HG02884 (cell line): ENCODE measurements around the gene NMNAT2.
"Not testable (repeated sequence)": the region's sequence is repeated elsewhere in the genome, so short reads cannot be mapped to it uniquely, and the experiment has no call there.

Experiments used
- ATAC-seq: cut with Tn5 transposase; IDR thresholded peaks from one replicate; pipeline ENCODE4 v1.9.1; 2021; ENCODE audit warnings: mild to moderate bottlenecking, moderate library complexity; ENCODE audit not compliant: unreplicated experiment

The NMNAT2 gene

DNA sequence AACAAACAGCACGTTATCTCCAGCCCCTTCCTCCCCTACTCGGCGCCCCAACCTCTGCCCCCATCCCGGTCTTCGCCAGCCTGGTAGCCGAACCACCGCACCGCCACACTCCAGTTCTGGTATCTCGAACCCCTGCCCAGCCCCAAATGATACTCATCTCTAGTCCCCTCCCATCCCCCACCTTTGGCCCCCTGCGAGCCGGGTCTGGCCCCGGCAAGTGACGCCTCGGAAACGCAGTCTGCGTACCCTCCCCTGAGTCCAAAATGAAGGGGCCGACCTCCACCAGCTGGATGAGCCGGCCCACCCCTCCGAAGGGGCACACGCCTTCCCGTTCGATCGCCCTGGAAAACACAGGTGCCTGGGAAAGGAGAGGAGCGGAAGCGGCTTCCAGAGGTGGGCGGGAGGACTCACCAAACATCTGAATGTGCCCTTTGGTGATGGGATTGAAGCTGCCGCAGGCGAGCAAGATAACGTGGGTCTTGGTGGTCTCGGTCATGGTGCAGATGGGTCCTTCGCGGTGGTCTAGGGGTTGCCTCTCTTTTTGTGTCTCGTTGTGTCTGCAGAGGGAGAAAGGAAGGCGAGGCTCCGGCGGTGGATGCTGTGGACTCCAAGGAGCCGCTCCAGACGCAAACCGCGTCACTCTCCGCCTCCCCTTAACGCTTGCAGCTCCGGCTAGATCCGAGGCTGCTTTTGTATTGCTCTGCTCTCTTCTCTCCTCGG lies at the start of gene NMNAT2:
Gene NMNAT2, minus strand, starts transcription at position 609 of the 720 bp plus-strand sequence. Its CDS starts 113 bp downstream, at position 496.
- ATAC-seq: no peak

DNA sequence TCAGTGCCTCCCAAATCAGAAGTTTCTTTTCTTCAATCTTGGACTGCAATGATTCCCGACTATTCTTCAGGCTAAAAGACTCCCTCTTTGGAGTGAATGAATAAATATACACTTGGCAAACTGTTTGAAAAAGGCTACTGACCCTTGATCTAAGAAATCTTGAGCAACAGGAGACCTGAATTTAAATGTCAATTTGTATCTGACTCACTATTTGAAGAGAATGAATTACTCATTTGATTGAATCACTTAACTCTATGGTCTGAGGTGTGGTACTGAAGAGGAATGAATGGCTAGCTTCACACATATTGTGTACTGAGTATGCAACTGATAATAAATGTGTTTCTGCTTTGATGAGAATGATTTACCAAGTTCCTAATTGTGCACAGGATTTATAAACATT lies 49.5 kb upstream of the NMNAT2 start:
- no peak for ATAC-seq

DNA sequence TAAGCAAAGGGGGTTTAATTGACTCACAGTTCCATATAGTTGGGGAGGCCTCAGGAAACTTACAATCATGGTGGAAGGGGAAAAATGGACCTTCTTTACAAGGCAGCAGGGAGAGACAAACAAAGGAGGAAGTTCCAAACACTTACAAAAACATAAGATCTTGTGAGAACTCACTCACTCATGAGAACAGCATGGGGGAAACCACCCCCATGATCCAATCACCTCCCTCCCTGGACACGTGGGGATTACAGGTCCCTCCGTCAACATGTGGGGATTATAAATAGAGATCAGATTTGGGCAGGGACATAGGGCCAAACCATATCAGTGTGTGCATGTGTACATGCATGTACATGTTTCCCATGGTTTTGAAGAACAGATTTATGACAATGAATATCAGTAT lies 48.6 kb upstream of the NMNAT2 start:
- ATAC-seq: no peak

DNA sequence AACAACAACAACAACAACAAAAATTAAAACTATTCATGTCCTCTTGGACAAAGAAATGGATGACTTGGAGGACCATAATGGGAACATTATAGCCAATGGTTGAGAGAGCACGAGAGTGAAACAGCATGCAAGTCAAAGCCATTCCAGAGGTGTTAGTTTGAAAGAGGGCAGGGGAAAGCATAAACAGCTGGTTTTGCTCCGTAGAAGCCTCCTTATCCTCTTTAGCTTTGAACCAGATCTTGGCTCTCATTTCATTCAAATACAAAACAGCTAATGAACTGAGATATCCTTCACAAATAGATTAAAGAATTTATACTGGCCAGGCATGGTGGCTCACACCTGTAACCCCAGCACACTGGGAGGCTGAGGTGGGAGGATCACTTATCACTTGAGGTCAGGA lies 45.4 kb upstream of the NMNAT2 start:
- no peak for ATAC-seq

DNA sequence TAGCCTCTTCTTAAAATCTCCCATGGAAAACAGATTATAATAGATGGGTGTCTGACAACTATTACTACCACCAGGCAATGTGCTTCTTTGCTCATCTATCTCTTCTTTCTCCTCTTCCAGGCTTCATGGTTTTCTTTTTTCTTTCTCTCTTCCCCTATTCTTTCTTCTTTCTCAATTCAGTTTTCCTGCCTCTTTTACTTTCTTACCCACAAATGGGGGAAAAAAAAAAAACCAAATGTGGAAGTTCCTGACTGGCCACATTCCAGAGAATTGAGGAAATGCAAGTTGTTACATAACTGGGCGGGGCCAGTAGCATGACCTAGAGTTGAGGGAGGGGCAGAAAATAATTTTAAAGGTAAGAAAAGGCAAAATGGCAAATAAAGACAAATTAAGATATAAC lies 43.2 kb upstream of the NMNAT2 start:
- no peak for ATAC-seq

DNA sequence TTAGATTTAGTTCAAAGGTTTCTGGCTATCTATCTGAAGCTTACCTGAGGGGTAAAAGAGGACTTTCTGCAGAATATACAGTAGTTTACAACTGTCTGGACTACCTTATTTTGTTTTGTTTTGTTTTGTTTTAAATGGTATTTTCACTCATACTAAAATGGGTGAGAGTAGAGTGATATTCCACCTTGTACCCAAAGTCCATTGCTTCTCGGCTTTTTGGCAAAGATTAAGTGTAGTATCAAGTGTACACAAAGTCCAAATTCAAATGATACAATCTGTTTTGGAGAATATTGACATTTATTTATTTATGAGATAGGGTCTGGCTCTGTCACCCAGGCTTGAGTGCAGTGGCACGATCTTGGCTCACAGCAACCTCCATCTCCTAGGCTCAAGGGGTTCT lies 42.4 kb upstream of the NMNAT2 start:
- ATAC-seq: no peak

DNA sequence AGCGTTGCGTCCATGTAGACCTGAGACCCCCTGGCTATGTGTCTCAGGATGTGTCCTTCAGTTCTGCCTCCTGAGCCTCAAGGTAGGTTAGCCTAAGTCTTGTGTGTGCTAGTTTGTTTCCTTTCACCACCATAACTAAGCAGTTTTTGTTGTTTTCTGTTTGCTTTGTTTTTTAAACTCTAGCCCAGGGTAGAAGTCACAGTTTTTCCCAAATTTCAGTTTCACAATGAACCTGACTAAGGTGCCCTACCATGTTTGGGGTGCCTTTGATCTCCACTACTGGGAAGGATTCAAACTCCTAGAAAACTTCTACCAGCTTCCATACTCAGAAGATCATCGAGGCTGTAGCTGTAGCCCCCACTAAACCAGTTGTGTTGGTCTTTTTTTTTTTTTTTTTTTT lies 39.3 kb upstream of the NMNAT2 start:
- no peak for ATAC-seq

DNA sequence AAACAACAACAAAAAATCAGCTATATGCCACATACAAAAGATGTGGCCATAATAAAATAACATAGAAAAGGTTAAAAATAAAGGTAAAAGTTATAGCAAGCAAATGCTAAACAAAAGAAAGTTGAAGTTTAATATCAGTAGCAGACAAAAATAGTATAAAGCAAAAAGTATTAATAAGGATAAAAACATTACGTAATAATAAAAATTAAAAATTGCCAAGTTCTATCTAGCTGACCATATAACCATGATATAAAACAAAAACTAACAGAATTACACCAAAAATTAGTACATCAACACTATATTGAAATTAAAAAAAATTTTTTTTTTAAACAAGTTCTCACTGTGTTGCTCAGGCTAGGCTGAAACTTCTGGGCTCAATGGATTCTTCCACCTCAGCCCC lies 38.6 kb upstream of the NMNAT2 start:
- no peak for ATAC-seq

DNA sequence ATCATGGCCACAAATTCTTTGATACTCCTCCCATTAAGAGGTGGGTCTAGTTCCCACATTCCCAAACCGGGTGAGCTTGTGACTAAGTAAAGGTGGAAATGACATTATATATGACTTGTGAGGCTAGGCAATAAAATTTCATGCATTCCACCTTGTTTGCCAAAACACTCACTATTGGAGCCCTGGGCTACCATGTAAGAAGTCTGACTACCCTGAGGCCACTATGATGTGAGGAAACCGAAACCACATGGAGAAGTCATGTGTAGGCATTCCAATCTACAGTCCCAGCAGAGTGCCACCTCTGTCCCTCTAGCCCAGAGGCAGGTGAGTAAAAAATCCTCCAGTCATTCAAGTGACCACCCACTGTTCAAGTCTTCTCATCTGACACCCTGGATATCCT lies 36.2 kb upstream of the NMNAT2 start:
- no peak for ATAC-seq

DNA sequence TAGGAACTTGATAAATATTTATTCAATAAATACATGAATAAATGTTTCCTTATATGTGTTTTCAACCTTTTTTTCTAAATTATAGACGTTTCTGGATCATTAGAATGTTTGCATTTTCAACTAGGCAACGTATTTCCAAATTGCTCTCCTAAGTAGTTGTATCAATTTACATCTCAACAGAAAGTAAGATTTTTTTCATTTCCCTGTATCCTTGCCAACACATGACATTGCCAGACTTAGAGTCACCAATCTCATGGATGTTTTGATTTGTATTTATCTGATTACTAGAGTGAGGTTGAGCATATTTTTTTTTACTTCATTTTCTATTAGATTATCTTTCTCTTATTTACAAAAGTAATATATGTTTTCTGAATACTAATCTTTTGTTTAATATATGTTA lies 31.9 kb upstream of the NMNAT2 start:
- no peak for ATAC-seq

- no peak for ATAC-seq
Observed at GRCh38 chr1:183449223-183449770, 31.1 kb upstream of the NMNAT2 start.

DNA sequence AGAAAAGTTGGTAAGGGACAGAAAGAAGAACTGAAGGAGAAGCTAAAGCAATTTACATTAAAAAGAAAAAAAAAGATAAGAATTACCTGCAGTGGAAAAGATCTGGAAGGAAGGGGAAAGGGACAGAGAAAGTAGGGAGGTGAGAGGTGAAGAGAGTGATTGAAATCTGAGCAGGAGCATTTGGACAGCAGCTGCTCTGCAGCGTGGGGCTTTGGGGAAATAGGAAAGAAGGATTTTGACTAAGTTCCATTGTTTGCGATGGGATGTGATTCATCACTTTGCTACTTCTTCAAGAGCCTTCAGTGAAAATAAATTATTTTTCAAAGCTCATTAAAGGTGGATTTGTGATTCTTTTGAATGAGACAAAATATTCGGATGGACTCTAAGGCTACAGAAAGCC lies 26.1 kb upstream of the NMNAT2 start:
- ATAC-seq: no peak

- no peak for ATAC-seq
Observed at GRCh38 chr1:183443466-183443865, 25.3 kb upstream of the NMNAT2 start.

DNA sequence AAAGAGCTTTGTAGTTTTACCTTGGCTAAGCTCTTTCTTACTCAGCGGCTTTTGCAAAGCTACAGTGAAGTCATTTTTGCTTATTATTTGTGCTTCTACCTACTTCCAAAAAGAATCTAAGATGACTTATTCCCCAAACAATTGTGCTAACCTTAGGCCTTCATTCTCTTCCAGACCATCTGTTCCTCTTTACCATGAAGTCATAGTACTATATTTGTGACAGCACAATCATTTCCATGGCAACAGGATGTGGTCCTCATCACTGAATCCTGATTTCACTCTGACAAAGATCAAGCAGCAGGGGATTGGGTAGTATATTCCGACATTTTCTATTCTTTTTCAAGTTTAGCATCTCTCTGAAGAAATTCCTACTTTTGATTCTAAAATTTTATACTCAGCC lies 24.8 kb upstream of the NMNAT2 start:
- no peak for ATAC-seq

DNA sequence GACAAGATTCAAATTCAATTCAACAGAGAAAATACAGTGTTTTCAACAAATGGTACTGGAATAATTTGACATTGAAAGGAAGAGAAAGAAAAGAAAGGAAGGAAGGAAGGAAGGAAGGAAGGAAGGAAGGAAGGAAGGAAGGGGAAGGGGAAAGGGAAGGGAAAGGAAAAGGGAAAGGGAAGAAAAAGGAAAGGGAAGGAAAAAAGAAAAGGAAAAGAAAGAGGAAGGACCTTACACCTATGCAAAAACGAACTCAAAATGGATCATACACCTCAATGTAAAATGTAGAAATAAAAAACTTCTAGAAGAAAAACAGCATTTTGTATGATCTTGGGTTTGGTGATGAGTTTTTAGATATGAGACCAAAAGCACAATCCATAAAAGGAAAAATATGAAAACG lies 19.9 kb upstream of the NMNAT2 start:
- no peak for ATAC-seq

- no peak for ATAC-seq
Observed at GRCh38 chr1:183435497-183435896, 17.3 kb upstream of the NMNAT2 start.

DNA sequence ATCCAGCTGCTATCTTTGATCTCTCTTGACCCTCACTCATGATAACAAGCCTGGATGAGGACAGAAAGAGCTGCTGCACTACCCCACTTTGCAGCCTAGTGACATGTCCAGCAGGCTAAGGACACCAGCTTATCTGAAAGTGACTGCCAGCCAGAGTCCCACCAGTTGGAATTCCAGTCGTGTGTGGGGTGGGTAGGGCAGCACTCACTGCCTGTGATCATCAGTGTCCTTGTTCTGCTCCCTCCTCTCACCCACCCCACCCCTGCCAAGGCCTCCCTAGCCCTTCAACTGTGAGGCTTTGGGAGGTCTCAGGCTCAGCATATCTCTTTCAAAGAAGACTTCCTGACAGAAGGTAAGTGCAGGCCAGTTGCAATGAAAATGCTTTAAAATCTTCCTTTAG lies 15.5 kb upstream of the NMNAT2 start:
- ATAC-seq: no peak

DNA sequence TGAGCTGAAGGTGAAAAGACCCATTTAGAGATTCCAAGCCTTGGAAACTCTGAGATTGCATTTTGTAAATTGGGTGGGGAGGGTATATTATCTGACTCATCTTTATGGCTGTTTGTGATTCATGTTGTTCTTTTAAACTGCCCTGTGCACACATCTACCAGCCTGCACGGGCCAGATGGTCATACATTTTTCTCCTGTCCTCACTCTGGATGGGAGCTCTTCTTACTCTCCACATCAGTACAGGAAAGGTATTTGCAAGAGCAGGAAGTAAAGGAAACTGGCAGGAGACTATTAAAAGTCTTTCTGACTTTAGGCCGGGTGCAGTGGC lies 14.3 kb upstream of the NMNAT2 start:
- no peak for ATAC-seq

GRCh38 chr1:183431840-183432547 lies 13.8 kb upstream of the NMNAT2 start:
- ATAC-seq: no peak

DNA sequence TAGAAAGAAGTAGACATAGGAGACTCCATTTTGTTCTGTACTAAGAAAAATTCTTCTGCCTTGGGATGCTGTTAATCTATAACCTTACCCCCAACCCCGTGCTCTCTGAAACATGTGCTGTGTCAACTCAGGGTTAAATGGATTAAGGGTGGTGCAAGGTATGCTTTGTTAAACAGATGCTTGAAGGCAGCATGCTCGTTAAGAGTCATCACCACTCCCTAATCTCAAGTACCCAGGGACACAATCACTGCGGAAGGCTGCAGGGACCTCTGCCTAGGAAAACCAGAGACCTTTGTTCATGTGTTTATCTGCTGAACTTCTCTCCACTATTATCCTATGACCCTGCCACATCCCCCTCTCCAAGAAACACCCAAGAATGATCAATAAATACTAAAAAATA lies 9.4 kb upstream of the NMNAT2 start:
- not testable (repeated sequence) for ATAC-seq

DNA sequence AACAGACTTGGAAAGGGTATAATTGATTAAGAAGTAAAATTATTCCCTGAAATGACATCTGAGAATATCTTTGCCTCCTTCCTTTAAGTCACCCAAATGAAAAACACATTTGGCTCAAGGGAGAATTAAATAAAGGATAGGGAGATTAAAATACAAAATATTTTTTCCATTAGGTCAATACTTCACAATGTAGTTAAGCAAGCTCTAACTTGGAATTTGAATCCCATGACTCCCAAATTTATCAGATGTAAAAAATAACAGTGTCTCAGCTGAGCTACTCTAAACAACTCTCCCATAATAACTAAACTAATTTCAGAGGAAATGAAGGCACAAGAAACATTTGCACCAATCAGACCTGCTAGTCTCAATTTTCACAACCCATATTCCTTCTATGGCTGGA lies 6.5 kb upstream of the NMNAT2 start:
- no peak for ATAC-seq

GRCh38 chr1:183423541-183423940 lies 5.4 kb upstream of the NMNAT2 start:
- no peak for ATAC-seq

GRCh38 chr1:183419399-183419798 lies 1.2 kb upstream of the NMNAT2 start:
- no peak for ATAC-seq
